NCI-H69 (cell line): ENCODE data around the gene LRBA.
A peak's percentile ranks its signal among the peaks of the same experiment; 100 is the strongest.

Experiments used
- DNase-seq: peaks from one replicate; lab custom pipeline; 2025; lab: John Stamatoyannopoulos, UW

LRBA gene

DNA sequence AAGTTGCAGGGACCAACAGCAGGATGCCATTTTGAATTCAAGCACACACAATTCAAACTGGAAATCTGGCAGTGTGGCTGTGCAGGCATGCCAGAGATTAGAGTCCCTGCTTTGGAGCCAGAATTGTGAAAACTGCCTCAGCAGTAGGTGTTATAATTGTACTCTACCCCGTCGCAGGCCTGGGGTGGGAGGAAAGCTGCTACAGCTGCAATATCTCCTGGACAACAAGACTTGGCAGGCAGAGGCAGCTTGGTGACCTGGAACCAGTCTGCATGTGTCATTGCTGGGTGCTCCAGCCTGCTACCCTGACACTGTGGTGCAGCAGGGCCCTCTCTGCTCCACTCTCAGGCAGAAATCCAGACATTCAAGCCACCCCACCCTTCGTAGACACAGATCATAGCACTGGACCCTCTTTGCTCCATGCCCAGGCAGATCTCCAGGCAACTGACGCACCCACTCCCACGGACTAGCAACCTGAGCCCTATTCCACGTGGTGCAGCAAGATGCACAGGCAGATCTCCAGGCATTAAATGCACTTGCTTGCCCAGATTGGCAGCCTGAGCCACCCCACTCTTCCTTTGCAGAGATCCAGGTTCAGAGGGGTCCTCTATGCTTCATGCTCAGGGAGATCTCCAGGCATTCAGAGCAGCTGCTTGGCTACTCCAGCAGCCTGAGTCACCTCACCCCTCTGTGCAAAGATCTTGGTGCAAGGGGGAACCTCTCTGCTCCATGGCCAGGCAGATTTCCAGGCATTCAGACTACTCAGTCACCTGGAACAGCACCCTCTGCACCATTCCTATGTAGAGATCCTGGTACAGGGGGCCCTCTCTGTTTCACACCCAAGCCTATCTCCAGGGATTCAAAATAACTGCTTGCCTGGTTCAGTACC is 140.5 kb downstream of the LRBA start:
- no peak for DNase-seq

DNA sequence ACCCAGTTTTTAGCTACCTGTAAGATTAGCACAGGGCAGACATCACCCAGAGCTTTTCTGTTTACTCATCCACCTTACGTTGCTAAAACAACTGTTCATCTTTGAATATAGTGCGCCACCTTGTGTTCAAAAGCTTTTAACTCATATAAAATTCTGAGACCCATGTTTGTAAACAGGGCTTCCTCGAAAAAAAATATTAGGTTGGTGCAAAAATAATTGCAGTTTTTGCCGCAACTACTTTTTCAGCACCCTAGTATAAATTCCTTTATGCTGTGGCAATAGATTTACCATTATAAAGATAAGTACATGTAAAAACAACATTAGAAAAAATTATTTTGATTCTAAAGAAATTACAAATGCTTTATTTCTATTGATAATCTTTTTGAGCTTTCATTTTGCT is 147.9 kb downstream of the LRBA start:
- peak; percentile 83 for DNase-seq

DNA sequence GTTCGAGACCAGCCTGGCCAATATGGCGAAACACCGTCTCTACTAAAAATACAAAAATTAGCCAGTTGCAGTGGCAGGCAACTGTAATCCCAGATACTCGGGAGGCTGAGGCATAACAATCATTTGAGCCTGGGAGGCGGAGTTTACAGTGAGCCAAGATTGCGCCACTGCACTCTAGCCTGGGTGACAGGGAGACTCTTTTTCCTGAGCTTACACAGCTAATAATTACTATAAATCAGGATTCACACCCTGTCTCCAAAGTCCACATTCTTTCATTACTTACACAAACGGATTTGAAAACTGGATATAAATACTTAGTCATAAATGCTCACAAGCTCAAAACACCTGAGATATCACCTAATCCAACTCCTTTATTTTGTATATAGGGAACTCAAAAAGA is 151.6 kb downstream of the LRBA start:
- DNase-seq: no peak

DNA sequence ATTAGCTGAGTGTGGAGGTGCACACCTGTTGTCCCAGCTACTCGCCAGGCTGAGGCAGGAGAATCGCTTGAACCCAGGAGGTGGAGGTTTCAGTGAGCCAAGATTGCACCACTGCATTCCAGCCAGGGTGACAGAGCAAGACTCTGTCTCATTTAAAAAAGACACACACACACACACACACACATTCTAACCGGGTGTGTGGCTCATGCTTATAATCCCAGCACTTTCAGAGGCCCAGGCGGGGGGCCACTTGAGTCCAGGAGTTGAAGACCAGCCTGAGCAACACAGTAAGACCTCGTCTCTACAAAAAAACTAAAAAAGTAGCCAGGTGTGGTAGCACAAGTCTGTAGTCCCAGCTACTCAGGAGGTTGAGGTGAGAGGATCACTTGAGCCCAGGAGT is 152.3 kb downstream of the LRBA start:
- no peak for DNase-seq

DNA sequence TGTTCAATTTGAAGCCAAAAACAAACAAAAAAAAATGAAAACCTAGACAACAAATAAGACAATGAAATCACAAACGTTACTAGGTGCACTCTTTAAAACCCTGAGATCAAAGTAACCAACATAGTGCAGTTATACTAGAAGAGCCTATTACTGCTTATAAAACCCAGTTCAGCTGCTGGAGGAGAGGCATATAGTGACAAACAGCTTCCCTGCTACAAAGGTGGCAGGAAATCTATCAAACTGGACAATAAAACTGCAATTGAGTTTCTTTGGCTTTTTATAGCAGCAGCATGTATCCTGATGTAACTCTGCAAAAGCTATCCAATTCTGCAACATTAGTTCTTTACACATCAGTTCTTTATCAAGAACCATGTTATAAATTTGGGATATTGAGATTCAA is 155.6 kb downstream of the LRBA start:
- DNase-seq: no peak

DNA sequence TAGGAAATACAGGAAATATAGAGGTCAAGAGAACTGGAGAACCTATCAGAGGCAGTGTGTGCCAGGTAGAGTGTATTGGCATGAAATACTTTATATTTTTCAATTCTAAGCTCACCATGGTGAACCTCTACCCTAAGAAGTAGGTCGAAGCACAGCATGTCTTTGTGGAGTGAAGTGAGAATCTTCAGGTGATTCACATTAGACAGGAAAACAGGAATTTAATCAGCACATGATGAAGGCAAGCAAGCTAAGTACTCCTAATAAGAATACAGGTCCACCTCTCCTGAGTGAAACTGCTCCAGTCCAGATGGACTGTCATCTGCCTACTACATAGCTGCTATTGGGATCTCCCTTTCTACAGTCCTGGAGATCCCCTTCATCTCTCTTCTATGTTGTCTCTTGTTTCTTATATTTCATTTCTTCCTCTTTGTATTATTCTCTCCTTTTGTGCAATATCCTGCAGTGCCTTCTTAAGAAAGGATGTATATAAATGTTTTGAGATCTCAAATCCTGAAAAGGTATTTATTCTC is 159.0 kb downstream of the LRBA start:
- no peak for DNase-seq

DNA sequence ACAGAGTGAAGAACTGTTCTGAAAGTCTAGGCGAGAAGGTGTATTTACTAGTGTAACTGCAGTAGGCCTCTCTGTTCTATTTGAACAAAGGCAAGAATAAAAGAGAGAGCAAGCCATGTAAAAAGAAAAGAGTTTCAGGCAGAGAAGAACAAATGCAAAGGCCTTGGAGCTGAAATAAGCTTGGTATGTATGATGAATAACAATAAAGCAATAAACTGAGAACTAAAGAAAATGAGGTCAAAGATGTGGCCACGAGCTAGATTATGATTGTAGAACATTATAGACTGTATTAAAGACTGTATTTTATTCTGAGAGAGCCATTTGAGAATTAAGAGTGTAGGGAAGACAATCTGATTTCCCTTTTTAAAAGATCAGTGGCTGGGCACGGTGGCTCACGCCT is 160.5 kb downstream of the LRBA start:
- no peak for DNase-seq

DNA sequence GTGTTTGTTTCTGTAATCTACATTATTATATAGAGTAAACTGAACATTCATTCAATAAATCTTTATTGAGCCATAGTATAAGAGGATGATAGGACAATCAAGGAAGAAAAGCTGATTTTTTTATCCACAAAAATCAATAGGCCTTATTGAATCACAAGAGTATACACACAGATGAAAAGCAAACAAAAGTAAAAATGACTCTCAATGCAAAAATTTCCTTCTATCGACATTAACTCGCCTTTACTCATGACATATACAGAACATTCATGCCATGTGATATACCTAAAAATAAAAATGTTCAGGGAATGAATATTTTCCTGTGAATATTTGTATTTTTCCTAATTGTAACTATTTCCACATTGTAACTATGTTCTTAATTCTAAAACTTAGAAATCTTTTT is 161.2 kb downstream of the LRBA start:
- no peak for DNase-seq

DNA sequence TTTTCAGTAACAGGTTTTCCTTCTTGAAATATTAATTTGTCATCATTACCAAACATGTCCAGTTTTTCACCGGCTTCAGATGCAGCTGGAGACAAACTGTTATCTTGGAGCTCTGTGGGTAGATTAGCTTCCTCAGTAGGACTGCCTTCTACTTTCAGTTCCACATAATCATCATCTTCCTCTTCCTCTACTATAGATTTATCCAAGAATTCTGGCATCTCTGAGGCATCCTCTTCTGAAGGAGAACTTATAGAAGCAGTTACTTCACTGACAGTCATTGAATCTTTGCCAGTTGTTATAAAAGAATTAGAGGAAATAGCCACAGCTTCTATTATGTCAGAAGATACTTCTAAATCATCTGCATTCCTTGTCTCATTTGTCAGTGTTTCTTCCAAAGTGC is 162.9 kb downstream of the LRBA start:
- no peak for DNase-seq

DNA sequence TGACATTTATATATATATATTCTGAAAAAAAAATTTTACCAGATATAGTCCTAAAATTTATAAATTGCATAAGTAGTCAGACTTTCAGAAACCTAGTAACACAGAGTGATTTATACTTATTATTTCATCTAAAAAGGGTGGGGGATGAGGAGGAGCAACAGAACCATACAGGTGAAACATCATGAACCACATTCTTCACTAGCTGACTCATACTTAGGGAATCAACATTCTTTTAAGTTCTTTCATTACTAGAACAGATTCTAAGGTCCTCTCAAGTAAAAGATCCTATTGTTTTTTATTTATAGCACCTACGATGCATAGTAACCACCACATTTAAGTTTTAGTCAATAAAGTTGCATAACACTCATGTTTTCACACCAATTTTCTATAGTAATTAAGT is 166.1 kb downstream of the LRBA start:
- DNase-seq: no peak

DNA sequence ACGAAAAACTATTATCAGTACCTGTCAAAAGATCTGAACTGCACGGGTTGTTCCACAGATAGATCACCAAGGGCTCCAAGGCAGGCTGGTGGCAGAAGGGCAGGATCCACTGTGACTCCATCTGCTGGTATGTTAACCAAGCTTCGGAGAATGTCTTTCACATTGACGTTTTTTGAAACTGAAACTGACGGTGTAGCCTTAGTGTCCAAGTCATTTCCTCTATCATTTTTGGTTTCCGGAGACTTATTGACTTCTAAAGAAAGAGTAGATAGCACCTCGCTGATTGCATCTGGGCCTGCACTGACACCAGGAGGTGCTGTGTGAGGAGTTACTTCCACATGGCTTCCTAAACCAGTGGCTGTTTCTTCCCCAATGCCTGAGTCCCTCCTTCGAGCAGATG is 186.9 kb downstream of the LRBA start:
- no peak for DNase-seq

DNA sequence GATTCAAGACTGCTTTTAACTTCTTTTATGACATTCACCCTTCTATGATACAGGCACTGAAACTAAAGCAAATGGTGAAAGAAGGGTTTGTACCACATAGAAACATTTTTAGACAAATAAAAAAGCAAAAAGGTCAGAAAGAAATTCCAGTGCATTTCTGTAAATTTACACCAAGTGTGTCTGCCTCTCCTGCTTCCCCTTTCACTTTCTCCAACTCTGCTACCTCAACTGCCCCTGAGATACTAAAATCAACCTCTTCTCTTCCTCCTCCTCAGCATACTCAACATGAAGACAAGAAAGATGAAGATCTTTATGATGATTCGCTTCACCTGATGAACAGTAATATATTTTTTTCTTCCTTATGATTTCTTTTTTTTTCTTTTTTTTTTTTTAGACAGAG is 187.9 kb downstream of the LRBA start:
- DNase-seq: no peak

DNA sequence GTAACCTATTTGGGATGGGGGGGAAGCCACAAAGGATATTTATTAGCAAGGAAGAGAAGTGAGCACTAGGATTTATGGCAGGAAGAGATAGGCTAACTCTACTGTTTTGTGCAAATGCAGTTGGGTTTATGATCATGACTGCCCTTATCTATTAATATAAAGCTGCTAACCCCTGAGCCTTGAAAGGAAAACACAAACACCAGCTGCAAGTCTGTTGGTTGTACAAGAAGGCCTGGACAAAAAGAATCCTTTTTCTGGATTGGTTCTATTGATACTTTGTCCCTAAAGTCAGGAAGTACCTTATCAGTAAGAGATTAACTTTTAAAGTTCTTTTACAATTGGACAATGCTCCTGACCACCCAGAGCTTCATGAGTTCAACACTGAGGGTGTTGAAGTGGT is 188.8 kb downstream of the LRBA start:
- no peak for DNase-seq

DNA sequence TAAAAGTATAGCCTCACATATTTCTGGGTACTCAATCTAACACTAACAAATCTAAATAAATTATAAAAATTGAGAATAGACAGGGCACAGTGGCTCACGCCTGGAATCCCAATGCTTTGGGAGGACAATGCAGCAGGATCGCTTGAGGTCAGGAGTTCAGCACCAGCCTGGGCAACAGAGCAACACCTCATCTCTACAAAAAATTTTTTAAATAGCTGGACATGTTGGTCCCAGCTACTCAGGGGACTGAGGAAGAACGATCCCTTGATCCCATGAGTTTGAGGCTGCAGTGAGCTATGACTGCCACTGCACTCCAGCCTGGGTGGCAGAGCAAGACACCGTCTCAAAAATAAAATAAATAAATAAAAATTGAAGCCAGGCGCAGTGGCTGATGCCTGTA is 192.7 kb downstream of the LRBA start:
- no peak for DNase-seq

DNA sequence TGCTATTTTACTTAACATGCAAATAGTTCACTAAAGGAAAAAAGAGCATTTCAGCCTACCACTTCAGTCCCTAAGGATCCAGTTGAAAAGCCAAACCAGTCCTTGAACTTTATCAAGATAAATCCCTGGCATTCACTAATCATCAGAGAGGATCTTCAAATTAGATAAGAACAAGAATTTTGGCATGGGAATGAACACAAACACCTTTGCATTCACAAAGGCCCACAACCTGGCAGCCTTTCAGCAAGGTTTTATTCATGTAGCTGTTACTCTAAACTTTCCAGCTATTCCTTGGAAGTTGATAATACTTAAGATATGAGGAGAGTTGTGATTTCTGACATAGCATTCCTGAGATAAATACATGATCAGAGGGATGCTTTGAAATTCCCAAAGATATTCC is 193.4 kb downstream of the LRBA start:
- no peak for DNase-seq

DNA sequence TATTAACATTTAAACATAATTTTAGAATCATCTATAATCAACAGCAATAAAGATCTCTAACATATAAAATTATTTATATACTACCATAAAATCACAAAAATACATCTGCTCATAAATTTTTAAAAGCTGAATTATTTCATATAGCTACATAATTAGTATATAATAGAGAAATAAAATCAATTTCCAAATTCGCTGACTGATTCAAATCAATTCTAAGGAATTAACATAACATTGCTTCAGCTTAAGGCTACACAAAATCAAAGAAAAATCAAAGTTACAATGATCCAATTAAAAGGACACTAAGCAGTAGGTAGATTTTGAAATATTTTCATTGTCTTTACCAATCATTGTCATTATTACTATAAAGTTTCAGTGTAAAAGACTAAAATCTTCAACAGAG is 194.7 kb downstream of the LRBA start:
- no peak for DNase-seq

DNA sequence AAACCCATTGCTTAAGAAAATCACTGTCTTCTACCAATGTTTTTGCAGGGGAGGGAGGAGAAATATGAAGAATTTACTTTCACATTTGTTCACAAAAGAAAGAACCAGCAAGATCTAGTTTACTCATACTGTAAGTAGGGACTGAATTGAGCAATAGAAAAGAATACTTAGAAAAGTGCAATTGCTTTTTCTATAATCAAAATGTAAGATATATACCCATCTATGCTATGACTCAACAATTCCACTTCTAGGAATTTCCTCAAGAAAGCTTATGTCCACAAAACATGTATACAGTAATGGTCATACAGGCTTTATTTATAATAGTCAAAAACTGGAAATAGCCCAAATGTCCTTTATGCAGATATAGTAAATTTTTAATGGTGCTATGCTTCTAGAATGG is 196.4 kb downstream of the LRBA start:
- DNase-seq: no peak

DNA sequence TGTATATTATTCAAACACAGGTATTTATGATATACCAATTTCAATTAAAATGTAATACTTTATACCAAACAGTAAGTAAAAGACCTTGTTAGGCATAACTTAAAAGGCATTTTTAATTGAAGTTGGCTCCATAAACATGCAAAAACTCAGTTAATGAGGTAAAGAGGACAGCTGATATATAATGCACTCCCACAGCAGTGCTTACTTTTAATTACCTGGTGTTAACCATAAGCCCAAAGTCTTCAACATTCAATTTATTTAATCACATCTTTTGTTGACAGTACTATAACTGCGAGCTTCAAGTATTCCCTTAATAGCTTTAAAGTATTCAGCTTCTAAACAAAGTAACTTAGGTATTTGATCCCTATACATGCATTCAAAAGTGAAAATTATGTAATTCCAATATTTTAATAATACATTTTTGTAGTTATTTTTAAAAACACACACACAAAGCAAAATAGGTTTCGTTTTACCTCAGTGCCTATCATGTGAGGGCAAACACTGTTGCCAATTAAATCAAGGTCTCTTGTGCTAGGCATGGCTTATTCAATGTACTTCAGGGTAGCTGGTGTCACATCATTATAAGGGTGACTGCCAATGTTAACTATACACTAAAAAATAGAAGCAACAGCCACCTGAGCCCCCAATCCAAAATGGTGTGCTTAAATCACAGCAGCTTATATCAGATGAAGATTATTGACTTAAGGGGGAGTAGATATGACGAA is 197.1 kb downstream of the LRBA start:
- DNase-seq: peak; percentile 92

DNA sequence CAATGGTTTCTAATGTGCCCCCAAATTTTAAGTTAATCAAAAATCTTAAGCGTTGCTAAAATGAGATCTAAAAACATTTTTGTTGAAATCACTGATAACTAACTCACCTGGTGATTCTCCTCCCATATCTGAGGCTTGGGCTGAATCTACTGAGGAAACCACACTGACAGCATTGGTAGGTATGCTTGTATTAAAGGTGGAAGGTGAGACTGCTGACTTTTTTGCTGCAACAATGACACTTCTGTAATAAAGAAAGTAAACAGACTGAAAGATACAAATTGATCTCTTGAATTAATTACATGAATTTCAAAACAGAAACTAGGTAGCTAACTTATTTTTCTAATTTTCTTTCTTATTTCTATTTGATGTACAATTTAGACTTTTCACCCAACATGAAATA is 198.1 kb downstream of the LRBA start:
- no peak for DNase-seq

DNA sequence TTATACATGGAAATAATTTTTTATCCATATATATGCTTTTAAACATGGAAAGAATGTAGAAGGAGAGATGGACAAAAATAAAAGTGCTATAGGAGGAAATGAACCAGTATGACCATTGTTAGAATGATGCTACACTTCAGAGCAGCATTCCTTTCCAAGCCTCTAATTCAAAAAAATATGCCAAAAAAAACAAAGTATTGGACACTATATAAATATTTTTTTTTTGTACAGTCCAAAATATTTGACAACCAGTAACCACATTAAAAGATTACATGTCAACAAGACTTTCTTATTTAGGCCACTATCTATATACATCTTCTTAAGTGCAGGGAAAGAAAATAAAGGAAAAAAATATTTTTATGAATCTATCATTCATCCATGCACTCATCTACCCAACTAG is 198.6 kb downstream of the LRBA start:
- no peak for DNase-seq

DNA sequence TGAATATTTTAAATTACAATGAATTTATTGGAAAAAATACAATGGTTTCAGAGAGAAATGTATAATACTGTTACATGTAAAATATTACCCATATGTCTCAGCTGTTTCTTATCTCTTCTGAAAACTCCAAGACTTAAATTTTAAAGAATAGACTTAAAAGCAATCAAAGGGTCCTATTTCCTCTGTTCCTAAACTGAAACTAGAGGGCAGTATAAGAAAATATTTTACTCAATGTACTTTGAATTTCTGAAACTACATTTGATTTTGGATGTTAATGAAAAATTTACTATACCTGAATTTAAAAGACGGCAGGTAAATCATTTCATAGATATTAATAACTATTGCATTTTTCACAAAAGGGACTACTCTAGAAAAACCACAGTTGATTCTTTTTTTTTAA is 200.2 kb downstream of the LRBA start:
- DNase-seq: no peak

DNA sequence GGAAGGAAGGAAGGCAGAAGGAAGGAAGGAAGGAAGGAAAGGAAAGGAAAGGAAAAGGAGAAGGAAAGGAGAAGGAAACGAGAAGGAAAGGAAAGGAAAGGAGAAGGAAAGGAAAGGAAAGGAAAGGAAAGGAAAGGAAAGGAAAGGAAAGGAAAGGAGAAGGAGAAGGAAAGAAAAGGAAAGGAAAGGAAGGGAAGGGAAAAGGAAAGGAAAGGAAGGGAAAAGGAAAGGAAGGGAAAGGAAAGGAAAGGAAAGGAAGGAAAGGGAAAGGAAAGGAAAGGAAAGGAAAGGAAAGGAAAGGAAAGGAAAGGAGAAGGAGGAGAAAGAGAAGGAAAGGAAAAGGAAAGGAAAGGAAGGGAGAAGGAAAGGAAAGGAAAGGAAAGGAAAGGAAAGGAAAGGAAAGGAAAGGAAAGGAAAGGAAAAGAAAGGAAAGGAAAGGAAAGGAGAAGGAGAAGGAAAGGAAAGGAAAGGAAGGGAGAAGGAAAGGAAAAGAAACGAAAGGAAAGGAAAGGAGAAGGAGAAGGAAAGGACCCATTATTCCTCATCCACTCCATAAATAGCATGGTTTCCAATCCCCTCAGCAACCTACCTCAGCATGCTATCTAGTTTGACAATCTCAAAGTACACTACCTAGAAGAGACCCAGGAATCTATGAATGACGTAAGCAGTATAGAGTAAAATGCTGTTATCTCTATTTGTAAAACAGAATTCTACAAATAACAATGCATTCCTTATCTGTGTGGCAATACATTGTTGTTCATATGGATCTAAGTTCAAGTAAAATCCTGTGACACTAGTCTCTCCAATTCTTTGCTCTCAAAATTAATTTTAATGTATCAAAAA is 209.7 kb downstream of the LRBA start:
- no peak for DNase-seq
